ENCODE measurements around the gene DSCAML1.

DSCAML1 gene

GRCh38 chr11:117484156-117484555 is 312.9 kb downstream of the DSCAML1 start:
- no peak overlapping the region for H3K27ac ChIP-seq
- no peak overlapping the region for H3K4me3 ChIP-seq (ENCODE audit: low read depth, low read length)
- no peaks in the 10 kb centered on the region for H3K9me3 ChIP-seq (ENCODE audit: severe bottlenecking)
- TF ChIP-seq, protein P1, sequence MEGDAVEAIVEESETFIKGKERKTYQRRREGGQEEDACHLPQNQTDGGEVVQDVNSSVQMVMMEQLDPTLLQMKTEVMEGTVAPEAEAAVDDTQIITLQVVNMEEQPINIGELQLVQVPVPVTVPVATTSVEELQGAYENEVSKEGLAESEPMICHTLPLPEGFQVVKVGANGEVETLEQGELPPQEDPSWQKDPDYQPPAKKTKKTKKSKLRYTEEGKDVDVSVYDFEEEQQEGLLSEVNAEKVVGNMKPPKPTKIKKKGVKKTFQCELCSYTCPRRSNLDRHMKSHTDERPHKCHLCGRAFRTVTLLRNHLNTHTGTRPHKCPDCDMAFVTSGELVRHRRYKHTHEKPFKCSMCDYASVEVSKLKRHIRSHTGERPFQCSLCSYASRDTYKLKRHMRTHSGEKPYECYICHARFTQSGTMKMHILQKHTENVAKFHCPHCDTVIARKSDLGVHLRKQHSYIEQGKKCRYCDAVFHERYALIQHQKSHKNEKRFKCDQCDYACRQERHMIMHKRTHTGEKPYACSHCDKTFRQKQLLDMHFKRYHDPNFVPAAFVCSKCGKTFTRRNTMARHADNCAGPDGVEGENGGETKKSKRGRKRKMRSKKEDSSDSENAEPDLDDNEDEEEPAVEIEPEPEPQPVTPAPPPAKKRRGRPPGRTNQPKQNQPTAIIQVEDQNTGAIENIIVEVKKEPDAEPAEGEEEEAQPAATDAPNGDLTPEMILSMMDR (IDR thresholded peaks at IDR 0.05; ENCODE audit: low read depth, low read length) = no peak
- no peak for DNase-seq
- no peaks in the 10 kb centered on the region for H3K27me3 ChIP-seq (ENCODE audit: insufficient read depth, low read depth, severe bottlenecking)
- H3K36me3 ChIP-seq = no peaks in the 10 kb centered on the region

- no peak for DNase-seq
- Histone ChIP-seq H3K9me3 (ENCODE audit: severe bottlenecking) (no peaks in the 10 kb centered on the region), H3K4me3 (ENCODE audit: low read depth, low read length) (no peak overlapping the region), H3K36me3 (no peaks in the 10 kb centered on the region), H3K27ac (no peak overlapping the region), H3K27me3 (ENCODE audit: insufficient read depth, low read depth, severe bottlenecking) (no peaks in the 10 kb centered on the region)
- TF ChIP-seq, protein P1 (IDR thresholded peaks at IDR 0.05; ENCODE audit: low read depth, low read length) = no peak
Observed at GRCh38 chr11:117483372-117483771, 313.6 kb downstream of the DSCAML1 start.

DNA sequence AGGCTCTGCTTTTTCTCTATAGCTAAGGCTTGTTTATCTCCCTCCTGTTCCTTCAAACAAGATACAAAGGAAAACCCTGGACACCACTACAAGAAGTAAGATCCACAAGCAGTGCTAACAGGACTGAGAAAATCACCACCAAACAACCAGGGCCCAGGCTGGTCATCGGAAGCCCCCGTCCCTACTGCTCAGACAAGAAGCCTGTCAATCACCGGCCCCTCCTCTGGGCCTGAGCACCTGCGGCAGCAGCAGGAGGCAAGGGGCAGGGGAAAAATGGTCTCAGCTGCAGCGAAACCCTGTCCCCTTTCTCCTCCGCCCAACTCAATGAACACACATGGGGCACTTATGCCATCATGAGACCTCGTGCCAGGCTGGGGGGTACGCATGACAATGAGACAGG is 314.1 kb downstream of the DSCAML1 start:
- no peak overlapping the region for H3K27ac ChIP-seq
- no peak for DNase-seq
- H3K27me3 ChIP-seq (ENCODE audit: insufficient read depth, low read depth, severe bottlenecking) = no peaks in the 10 kb centered on the region
- no peaks in the 10 kb centered on the region for H3K9me3 ChIP-seq (ENCODE audit: severe bottlenecking)
- TF ChIP-seq, protein P1 (IDR thresholded peaks at IDR 0.05; ENCODE audit: low read depth, low read length) = no peak
- H3K4me3 ChIP-seq (ENCODE audit: low read depth, low read length) = no peak overlapping the region
- no peaks in the 10 kb centered on the region for H3K36me3 ChIP-seq

DNA sequence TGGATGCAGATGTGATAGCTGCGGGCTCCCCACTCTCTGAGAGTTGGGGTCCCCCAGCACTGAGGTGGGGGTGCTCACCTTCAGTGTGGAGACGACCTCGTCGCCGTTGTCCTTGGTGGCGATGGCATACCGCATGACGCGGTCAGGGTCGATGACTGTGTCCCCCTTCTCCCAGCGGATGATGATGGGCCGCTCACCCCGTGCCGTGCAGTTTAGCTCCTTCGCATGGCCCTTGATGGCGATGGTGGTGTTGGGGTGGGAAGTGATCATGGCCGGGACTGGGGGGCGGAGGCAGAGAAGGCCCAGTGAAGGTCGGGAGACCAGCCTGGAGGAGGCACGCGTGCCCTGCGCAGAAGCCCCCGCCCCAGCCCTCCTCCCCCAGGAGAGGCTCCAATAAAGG is 315.1 kb downstream of the DSCAML1 start:
- H3K27ac ChIP-seq = no peak overlapping the region
- TF ChIP-seq, protein P1 (IDR thresholded peaks at IDR 0.05; ENCODE audit: low read depth, low read length) = no peak
- no peaks in the 10 kb centered on the region for H3K9me3 ChIP-seq (ENCODE audit: severe bottlenecking)
- DNase-seq = no peak
- H3K4me3 ChIP-seq (ENCODE audit: low read depth, low read length) = no peak overlapping the region
- H3K36me3 ChIP-seq = no peaks in the 10 kb centered on the region
- no peaks in the 10 kb centered on the region for H3K27me3 ChIP-seq (ENCODE audit: insufficient read depth, low read depth, severe bottlenecking)

- TF ChIP-seq, protein P1 (IDR thresholded peaks at IDR 0.05; ENCODE audit: low read depth, low read length) = no peak
- no peak for DNase-seq
- Histone ChIP-seq H3K36me3 (no peaks in the 10 kb centered on the region), H3K9me3 (ENCODE audit: severe bottlenecking) (no peaks in the 10 kb centered on the region), H3K4me3 (ENCODE audit: low read depth, low read length) (no peak overlapping the region), H3K27ac (no peak overlapping the region), H3K27me3 (ENCODE audit: insufficient read depth, low read depth, severe bottlenecking) (no peaks in the 10 kb centered on the region)
Observed at GRCh38 chr11:117481036-117481435, 316.0 kb downstream of the DSCAML1 start.

- no peak overlapping the region for H3K4me3 ChIP-seq (ENCODE audit: low read depth, low read length)
- H3K27ac ChIP-seq = no peak overlapping the region
- no peaks in the 10 kb centered on the region for H3K27me3 ChIP-seq (ENCODE audit: insufficient read depth, low read depth, severe bottlenecking)
- H3K36me3 ChIP-seq = no peaks in the 10 kb centered on the region
- DNase-seq = no peak
- TF ChIP-seq, protein P1 (IDR thresholded peaks at IDR 0.05; ENCODE audit: low read depth, low read length) = no peak
- no peaks in the 10 kb centered on the region for H3K9me3 ChIP-seq (ENCODE audit: severe bottlenecking)
Observed at GRCh38 chr11:117480221-117480620, 316.8 kb downstream of the DSCAML1 start.

Measured in WERI-Rb-1 (cell line).